GM13977 (cell line): ENCODE measurements around the gene WDR45B.

Source experiments
- DNase-seq: peaks from one replicate; pipeline ENCODE4 v3.0.0; 2012; ENCODE audit warnings: low spot score
- CTCF ChIP-seq: IDR thresholded peaks from 2 replicates; pipeline ENCODE4 v1.5.1; 2012; ENCODE audit warnings: mild to moderate bottlenecking, control low read depth; ENCODE audit not compliant: insufficient read depth; ENCODE audit errors: extremely low read depth, missing control alignments
- in situ Hi-C: fragments of 300-500 bp; cut with MboI; formaldehyde crosslinking; loops from one replicate; pipeline ENCODE4 v1.12.0; 2022; ENCODE audit warnings: low sequenced_read_pairs, low pct_unique_long_range_greater_than_20kb, mixed read lengths, inconsistent platforms; ENCODE audit not compliant: unreplicated experiment

WDR45B gene

DNA sequence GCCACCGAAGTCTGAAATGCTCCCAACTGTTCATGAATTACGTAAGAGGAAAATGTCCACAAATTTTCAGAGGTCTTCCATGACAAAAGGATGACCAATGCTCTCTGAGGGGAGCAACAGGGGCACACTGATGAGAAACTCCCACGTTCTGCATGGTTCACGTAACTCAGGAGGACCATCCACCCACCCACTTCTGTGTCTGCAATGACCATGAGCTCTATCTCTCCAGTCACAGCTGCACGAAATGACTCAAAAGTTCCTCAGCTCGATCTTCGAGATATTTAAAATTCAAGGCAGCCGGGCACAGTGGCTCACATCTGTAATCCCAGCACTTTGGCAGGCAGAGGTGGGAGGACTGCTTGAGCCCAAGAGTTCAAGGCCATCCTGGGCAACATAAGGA is 15.8 kb downstream of the WDR45B start:
- DNase-seq = no peak
- in situ Hi-C loops = no loop called here
- no peak for TF ChIP-seq CTCF

DNA sequence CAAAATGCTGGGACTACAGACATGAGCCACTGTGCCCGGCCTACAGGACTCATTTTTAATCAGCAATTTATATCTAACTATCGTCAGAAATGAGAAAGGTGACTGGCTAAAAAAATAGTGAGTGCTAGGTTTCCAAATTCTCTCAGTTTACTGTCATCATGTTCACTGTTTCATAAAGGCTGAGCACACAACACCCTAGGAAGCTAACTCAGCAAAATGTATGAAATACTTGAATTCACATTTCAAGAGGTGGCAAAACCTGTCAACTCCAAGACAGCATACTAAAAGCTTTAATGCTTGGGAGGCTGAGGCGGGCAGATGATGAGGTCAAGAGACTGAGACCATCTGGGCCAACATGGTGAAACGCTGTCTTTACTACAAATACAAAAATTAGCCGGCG is 16.7 kb downstream of the WDR45B start:
- no peak for DNase-seq
- in situ Hi-C loops = no loop called here
- TF ChIP-seq CTCF = no peak

DNA sequence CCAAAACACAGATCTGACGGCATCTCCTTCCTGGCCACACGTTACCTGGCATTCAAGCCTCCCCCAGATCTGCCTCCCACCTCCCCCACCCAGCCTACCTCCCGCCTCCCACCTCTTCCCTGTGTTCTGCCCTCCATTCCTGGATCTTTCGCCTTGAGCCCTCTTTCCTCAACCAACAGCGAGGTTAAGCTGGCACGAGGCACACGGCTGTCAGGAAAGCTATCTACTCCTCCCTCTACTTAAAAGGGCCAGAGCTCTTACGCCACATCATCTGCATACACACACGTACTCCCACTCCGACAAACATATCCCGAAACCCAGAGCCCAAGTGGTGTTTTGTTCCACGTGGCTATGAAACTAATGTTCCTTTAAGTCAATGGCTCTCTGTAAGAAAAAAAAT is 18.0 kb downstream of the WDR45B start:
- in situ Hi-C loops = no loop called here
- TF ChIP-seq CTCF = no peak
- DNase-seq = no peak

- no peak for TF ChIP-seq CTCF
- no peak for DNase-seq
- in situ Hi-C loops = no loop called here
Measured at GRCh38 chr17:82629748-82630147, 18.5 kb downstream of the WDR45B start.

DNA sequence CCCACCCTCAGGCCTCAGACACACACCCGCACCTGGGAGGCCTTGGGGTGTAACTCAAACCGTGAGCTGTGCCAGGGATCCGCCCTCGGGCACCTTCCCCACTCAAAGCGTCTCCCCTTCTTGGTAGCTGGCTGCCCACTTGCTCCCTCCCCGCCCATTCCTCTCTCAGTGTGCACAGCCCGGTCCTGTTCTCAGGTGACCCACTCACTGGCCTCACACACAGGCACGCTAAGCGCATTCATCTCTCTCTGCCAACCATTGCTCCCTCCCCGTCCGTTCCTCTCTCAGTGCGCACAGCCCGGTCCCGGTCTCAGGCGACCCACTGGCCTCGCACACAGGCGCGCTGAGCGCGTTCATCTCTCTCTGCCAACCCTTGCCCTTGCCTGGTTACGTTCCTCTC is 20.8 kb downstream of the WDR45B start:
- in situ Hi-C loops = no loop called here
- no peak for TF ChIP-seq CTCF
- DNase-seq = no peak

- in situ Hi-C loops = no loop called here
- no peak for TF ChIP-seq CTCF
- DNase-seq = no peak
Measured at GRCh38 chr17:82623707-82624106, 24.5 kb downstream of the WDR45B start.

DNA sequence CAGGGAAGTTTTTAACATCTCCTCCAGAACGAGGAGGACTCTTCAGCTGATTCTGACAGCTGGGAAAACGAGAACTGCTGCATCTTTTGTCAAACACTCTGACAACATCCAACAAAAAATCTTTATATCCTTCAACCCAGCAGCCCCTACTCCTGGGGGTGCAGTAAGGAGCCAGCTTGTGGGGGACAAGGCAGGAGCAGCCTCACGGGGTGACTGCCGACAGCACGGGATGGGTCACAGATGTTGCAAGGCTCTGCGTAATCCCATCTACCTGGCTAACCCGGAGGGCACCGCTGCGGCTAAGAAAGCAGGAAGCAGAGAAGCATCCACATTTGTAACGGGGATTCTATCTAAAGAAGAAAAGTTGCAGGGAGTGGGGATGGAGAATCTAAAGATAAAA is 28.6 kb downstream of the WDR45B start:
- no peak for DNase-seq
- in situ Hi-C loops = no loop called here
- no peak for TF ChIP-seq CTCF
